Muscle layer of colon (tissue), 2 donors: ENCODE data around the gene NXPE4.
"Not testable (repeated sequence)": the region's sequence is repeated elsewhere in the genome, so short reads cannot be mapped to it uniquely, and the experiment has no call there.

Source experiments
- H3K27ac ChIP-seq: one replicate; pipeline ENCODE4 v1.7.0; 2013; ENCODE audit warnings: low read depth, mild to moderate bottlenecking, low read length, moderate library complexity
- H3K27me3 ChIP-seq, 2 donors: one replicate each; pipeline ENCODE4 v1.7.0; 2013; ENCODE audit warnings: low read length in 2 of 2, mild to moderate bottlenecking in 2 of 2; ENCODE audit not compliant: insufficient read depth in 2 of 2, control insufficient read depth in 1 of 2
- H3K36me3 ChIP-seq: one replicate; pipeline ENCODE4 v1.7.0; 2013; ENCODE audit warnings: mild to moderate bottlenecking, low read length; ENCODE audit not compliant: insufficient read depth
- H3K4me1 ChIP-seq: one replicate; pipeline ENCODE4 v1.7.0; 2013; ENCODE audit warnings: mild to moderate bottlenecking, low read length; ENCODE audit not compliant: insufficient read depth
- H3K4me3 ChIP-seq, 2 donors: one replicate each; pipeline ENCODE4 v1.7.0; 2013; ENCODE audit warnings: low read length in 2 of 2, low read depth in 1 of 2, mild to moderate bottlenecking in 1 of 2, moderate library complexity in 1 of 2
- H3K9ac ChIP-seq: one replicate; pipeline ENCODE4 v1.7.0; 2013; ENCODE audit warnings: low read length
- H3K9me3 ChIP-seq: one replicate; pipeline ENCODE4 v1.7.0; 2013; ENCODE audit warnings: mild to moderate bottlenecking, low read length
- donor health status: abdominal sarcoma.
- donor health status: Adenocarcinoma of cecum.

NXPE4 gene

DNA sequence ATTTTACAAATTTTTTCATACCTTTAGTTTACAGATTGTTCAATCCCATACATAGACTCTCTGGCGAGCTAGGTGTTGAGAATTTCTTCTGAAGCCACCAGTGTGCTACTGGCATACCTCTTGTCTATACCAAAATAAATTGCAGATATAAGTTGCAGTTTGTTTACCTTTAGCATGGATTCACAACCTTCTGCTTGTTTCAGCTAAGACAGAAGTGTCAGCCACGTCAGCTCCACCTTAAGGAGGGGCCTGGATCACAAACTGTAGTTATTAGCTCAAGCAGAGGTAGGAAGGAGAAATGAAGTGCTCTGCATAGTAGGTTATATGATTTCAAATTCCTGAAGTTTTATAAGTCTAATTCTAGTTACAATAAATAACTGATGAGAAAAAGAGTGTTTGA lies at the start of gene NXPE4:
NXPE4 (minus strand) TSS at position 216 of the 400 bp plus-strand sequence. CDS start 1,027 bp downstream, outside the sequence.
- no peak within 1 kb of the TSS for H3K27ac ChIP-seq
- no peaks in the 10 kb centered on the region for H3K36me3 ChIP-seq
- no peak within 1 kb of the TSS for H3K9ac ChIP-seq
- no peaks in the 10 kb centered on the region for H3K4me1 ChIP-seq
- no peaks in the 10 kb centered on the region for H3K9me3 ChIP-seq
- H3K27me3 ChIP-seq = no peaks in the 10 kb centered on the region
- H3K4me3 ChIP-seq = no peak within 1 kb of the TSS

DNA sequence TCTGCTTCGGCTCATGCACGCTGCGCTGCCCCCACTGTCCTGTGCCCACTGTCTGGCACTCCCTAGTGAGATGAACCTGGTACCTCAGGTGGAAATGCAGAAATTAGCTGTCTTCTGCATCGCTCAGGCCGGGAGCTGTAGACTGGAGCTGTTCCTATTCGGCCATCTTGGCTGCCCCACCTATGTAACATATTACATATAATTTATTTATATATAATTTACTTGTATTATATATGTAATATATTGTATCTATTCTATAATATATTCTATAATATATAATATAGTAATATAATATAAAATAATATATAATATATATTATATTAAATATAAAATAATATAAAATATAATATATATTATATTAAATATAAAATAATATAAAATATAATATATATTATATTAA lies 43.9 kb upstream of the NXPE4 start:
- H3K4me3 ChIP-seq, H3K27ac ChIP-seq, H3K36me3 ChIP-seq, H3K9me3 ChIP-seq, H3K27me3 ChIP-seq, H3K4me1 ChIP-seq, H3K9ac ChIP-seq: not testable (repeated sequence)

GRCh38 chr11:114631445-114631965 lies 35.9 kb upstream of the NXPE4 start:
- H3K27me3 ChIP-seq, H3K27ac ChIP-seq, H3K36me3 ChIP-seq, H3K9me3 ChIP-seq, H3K4me3 ChIP-seq, H3K4me1 ChIP-seq, H3K9ac ChIP-seq: not testable (repeated sequence)

DNA sequence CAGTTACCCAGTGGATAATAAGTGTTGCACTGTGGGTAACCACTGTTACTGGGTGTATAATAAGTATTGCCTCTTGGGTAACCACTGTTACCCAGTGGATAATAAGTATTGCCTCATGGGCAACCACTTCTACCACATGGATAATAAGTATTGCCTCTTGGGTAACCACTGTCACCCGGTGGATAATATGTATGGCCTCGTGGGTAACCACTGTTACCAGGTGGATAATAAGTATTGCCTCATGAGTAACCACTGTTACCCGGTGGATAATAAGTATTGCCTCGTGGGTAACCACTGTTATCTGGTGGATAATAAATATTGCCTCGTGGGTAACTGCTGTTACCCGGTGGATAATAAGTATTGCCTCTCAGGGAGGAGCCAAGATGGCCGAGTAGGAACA lies 29.7 kb upstream of the NXPE4 start:
- Histone ChIP-seq H3K9me3 (no peaks in the 10 kb centered on the region), H3K4me1 (no peaks in the 10 kb centered on the region), H3K27me3 (no peaks in the 10 kb centered on the region), H3K9ac (no peak overlapping the region), H3K4me3 (no peak overlapping the region), H3K27ac (no peak overlapping the region), H3K36me3 (no peaks in the 10 kb centered on the region)

GRCh38 chr11:114624455-114625207 lies 29.0 kb upstream of the NXPE4 start:
- no peak overlapping the region for H3K27ac ChIP-seq
- no peaks in the 10 kb centered on the region for H3K4me1 ChIP-seq
- H3K36me3 ChIP-seq = no peaks in the 10 kb centered on the region
- no peak overlapping the region for H3K4me3 ChIP-seq
- H3K9ac ChIP-seq = no peak overlapping the region
- H3K27me3 ChIP-seq = no peaks in the 10 kb centered on the region
- H3K9me3 ChIP-seq = no peaks in the 10 kb centered on the region

DNA sequence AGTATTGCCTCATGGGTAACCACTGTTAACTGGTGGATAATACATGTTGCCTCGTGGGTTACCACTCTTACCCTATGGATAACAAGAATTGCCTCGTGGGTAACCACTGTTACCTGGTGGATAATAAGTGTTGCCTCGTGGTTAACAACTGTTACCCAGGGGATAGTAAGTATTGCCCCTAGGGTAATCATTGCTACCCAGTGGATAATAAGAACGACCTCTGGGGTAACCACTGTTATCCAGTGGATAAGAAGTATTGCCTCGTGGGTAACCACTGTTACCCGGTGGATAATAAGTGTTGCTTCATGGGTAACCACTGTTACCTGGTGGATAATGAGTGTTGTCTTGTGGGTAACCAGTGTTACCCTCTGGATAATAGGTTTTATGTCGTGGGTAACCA lies 28.1 kb upstream of the NXPE4 start:
- no peaks in the 10 kb centered on the region for H3K27me3 ChIP-seq
- no peaks in the 10 kb centered on the region for H3K36me3 ChIP-seq
- no peak overlapping the region for H3K9ac ChIP-seq
- no peaks in the 10 kb centered on the region for H3K9me3 ChIP-seq
- no peak overlapping the region for H3K27ac ChIP-seq
- H3K4me3 ChIP-seq = no peak overlapping the region
- no peaks in the 10 kb centered on the region for H3K4me1 ChIP-seq

- H3K27ac ChIP-seq = no peak overlapping the region
- no peak overlapping the region for H3K9ac ChIP-seq
- H3K9me3 ChIP-seq = no peaks in the 10 kb centered on the region
- H3K4me3 ChIP-seq = no peak overlapping the region
- H3K36me3 ChIP-seq = no peaks in the 10 kb centered on the region
- no peaks in the 10 kb centered on the region for H3K27me3 ChIP-seq
- no peaks in the 10 kb centered on the region for H3K4me1 ChIP-seq
Observed at GRCh38 chr11:114622858-114623257, 27.3 kb upstream of the NXPE4 start.

DNA sequence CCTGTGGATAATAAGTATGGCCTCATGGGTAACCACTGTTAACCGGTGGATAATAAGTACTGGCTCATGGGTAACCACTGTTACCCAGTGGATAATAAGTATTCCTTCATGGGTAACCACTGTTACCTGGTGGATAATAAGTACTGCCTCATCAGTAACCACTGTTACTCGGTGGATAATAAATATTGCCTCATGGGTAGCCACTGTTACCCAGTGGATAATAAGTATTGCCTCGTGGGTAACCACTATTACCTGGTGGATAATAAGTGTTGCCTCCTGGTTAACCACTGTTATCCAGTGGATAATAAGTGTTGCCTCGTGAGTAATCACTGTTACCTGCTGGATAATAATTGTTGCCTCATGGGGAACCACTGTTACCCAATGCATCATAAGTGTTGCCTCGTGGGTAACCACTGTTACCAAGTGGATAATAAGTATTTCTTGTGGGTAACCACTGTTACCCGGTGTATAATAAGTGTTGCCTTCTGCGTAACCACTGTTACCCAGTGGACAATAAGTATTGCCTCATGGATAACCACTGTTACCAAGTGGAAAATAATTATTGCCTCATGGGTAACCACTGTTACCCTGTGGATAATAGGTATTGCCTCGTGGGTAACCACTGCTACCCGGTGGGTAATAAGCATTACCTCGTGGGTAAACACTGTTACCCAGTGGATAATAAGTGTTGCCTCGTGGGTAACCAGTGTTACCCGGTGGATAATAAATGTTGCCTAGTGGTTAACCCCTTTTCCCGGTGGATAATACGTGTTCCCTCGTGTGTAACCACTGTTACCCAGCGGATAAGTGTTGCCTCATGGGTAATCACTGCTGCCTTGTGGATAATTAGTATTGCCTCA lies 26.6 kb upstream of the NXPE4 start:
- H3K27me3 ChIP-seq = no peaks in the 10 kb centered on the region
- no peaks in the 10 kb centered on the region for H3K36me3 ChIP-seq
- H3K9ac ChIP-seq = no peak overlapping the region
- H3K9me3 ChIP-seq = no peaks in the 10 kb centered on the region
- no peak overlapping the region for H3K27ac ChIP-seq
- no peak overlapping the region for H3K4me3 ChIP-seq
- H3K4me1 ChIP-seq = no peaks in the 10 kb centered on the region

DNA sequence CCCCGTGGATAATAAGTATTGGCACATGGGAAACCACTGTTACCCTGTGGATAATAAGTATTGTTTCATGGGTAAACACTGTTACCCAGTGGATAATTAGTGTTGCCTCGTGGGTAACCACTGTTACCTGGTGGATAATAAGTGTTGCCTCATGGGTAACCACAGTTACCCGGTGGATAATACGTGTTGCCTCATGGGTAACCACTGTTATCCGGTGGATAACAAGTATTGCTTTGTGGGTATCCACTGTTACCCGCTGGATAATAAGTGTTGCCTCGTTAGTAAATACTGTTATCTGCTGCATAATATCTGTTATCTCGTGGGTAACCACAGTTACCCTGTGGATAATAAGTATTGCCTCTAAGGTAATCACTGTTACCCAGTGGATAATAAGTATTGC lies 25.5 kb upstream of the NXPE4 start:
- Histone ChIP-seq H3K4me3 (no peak overlapping the region), H3K27me3 (no peaks in the 10 kb centered on the region), H3K36me3 (no peaks in the 10 kb centered on the region), H3K27ac (no peak overlapping the region), H3K9me3 (no peaks in the 10 kb centered on the region), H3K4me1 (no peaks in the 10 kb centered on the region), H3K9ac (no peak overlapping the region)

DNA sequence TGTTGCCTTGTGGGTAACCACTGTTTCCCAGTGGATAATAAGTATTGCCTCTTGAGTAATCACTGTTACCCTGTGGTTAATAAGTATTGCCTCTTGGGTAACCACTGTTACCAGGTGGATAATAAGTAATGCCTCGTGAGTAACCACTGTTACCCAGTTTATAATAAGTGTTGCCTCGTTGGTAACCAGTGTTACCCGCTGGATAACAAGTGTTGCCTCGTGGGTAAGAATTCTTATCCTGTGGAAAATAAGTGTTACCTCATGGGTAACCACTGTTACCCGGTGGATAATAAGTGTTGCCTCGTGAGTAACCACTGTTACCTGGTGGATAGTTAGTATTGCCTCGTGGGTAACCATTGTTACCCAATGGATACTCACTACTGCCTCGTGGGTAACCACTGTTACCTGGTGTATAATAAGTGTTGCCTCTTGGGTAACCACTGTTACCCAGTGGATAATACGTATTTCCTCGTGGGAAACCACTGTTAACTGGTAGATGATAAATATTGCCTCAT lies 24.1 kb upstream of the NXPE4 start:
- Histone ChIP-seq H3K4me3 (no peak overlapping the region), H3K9me3 (no peaks in the 10 kb centered on the region), H3K27me3 (no peaks in the 10 kb centered on the region)

DNA sequence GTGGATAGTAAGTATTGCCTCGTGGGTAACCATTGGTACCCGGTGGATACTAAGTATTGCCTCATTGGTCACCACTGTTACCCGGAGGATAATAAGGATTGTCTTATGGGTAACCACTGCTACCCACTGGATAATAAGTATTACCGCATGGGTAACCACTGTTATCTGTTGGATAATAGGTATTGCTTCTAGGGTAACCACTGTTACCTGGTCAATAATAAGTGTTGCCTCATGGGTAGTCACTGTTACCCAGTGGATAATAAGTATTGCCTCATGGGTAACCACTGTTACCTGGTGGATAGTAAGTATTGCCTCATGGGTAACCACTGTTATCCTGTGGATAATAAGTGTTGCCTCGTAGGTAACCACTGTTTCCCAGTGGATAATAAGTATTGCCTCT lies 22.6 kb upstream of the NXPE4 start:
- Histone ChIP-seq H3K9ac (no peak overlapping the region), H3K36me3 (no peaks in the 10 kb centered on the region), H3K27me3 (no peaks in the 10 kb centered on the region), H3K4me3 (no peak overlapping the region), H3K4me1 (no peaks in the 10 kb centered on the region), H3K9me3 (no peaks in the 10 kb centered on the region), H3K27ac (no peak overlapping the region)

More for the DNA sequence above, 24.1 kb upstream of the NXPE4 start:
- H3K36me3 ChIP-seq = no peaks in the 10 kb centered on the region
- no peaks in the 10 kb centered on the region for H3K4me1 ChIP-seq
- H3K27ac ChIP-seq = no peak overlapping the region
- no peak overlapping the region for H3K9ac ChIP-seq
